NK-92 treated with Interleukin-12 subunit alpha and Interleukin-12 subunit beta, amount 100 ng/mL, for 24 hours (cell line): ENCODE results near the gene LDAH.

Source experiments
- DNase-seq: peaks from one replicate; lab custom pipeline; 2025; lab: John Stamatoyannopoulos, UW

Gene LDAH

GRCh38 chr2:20667531-20668401 lies 155.1 kb downstream of the LDAH start:
- DNase-seq = no peak

- no peak for DNase-seq
Observed at GRCh38 chr2:20667151-20667530, 155.8 kb downstream of the LDAH start.

GRCh38 chr2:20666304-20667150 lies 156.4 kb downstream of the LDAH start, which contains the start of gene GDF7:
GDF7 (plus strand) TSS chr2:20667144; CDS start chr2:20667240, 96 bp downstream.
- no peak for DNase-seq

GRCh38 chr2:20666005-20666303 lies 156.9 kb downstream of the LDAH start:
- no peak for DNase-seq

- no peak for DNase-seq
Observed at GRCh38 chr2:20665243-20666004, 157.5 kb downstream of the LDAH start.

GRCh38 chr2:20664431-20665242 lies 158.3 kb downstream of the LDAH start:
- no peak for DNase-seq

GRCh38 chr2:20664071-20664390 lies 158.9 kb downstream of the LDAH start:
- DNase-seq = no peak

GRCh38 chr2:20663196-20664070 lies 159.5 kb downstream of the LDAH start:
- no peak for DNase-seq

GRCh38 chr2:20662308-20662937 lies 160.5 kb downstream of the LDAH start:
- DNase-seq = no peak

GRCh38 chr2:20661421-20662307 lies 161.2 kb downstream of the LDAH start:
- peak; percentile 8 for DNase-seq

GRCh38 chr2:20660506-20661420 lies 162.1 kb downstream of the LDAH start:
- no peak for DNase-seq

- no peak for DNase-seq
Observed at GRCh38 chr2:20657522-20658235, 165.2 kb downstream of the LDAH start.

GRCh38 chr2:20656561-20656960 lies 166.3 kb downstream of the LDAH start:
- DNase-seq = no peak

GRCh38 chr2:20654535-20654813 lies 168.4 kb downstream of the LDAH start:
- DNase-seq = no peak

- DNase-seq = no peak
Observed at GRCh38 chr2:20653695-20654534, 169.0 kb downstream of the LDAH start.

- DNase-seq = no peak
Observed at GRCh38 chr2:20652673-20653575, 170.0 kb downstream of the LDAH start.
